SK-N-MC (cell line): ENCODE data around the gene GPR137C.
A peak's percentile ranks its signal among the peaks of the same experiment; 100 is the strongest.
"Not testable (repeated sequence)": the region's sequence is repeated elsewhere in the genome, so short reads cannot be mapped to it uniquely, and the experiment has no call there.

Experiments
- DNase-seq: peaks from one replicate; pipeline ENCODE4 v3.0.0-alpha.2; 2011; ENCODE audit warnings: low read depth, low spot score
- H3K27ac ChIP-seq: fragments of 200-600 bp; sonication (generic); 2 replicates; pipeline ENCODE4 v1.5.1; 2016; ENCODE audit warnings: mixed run types
- H3K36me3 ChIP-seq: fragments of 200-600 bp; sonication (generic); 2 replicates; pipeline ENCODE4 v1.6.1; 2017; ENCODE audit warnings: antibody characterized with exemption, low read length, mixed read lengths; ENCODE audit not compliant: insufficient read depth
- H3K4me3 ChIP-seq: fragments of 200-600 bp; sonication (generic); 2 replicates; pipeline ENCODE4 v1.5.1; 2016
- H3K9ac ChIP-seq: fragments of 200-600 bp; sonication (generic); 2 replicates; pipeline ENCODE4 v1.8.0; 2017; ENCODE audit warnings: mixed run types, mixed read lengths; ENCODE audit not compliant: insufficient read length
- H3K9me3 ChIP-seq: fragments of 200-600 bp; sonication (generic); 2 replicates; pipeline ENCODE4 v1.6.1; 2017; ENCODE audit warnings: low read depth, mild to moderate bottlenecking, antibody characterized with exemption, low read length, moderate library complexity, mixed read lengths
- EZH2 ChIP-seq: fragments of 200-600 bp; sonication (generic); IDR thresholded peaks from one replicate; pipeline ENCODE4 v1.6.1; 2017; ENCODE audit warnings: antibody characterized with exemption
- FOXP2 ChIP-seq: optimal IDR thresholded peaks from 2 replicates; pipeline ENCODE3; 2011; ENCODE audit warnings: mild to moderate bottlenecking, moderate library complexity; ENCODE audit not compliant: insufficient read depth; ENCODE audit errors: extremely low read length, control extremely low read depth
- POLR2AphosphoS5 ChIP-seq: IDR thresholded peaks from 2 replicates; pipeline ENCODE4 v1.6.1; 2012; ENCODE audit warnings: mild to moderate bottlenecking, low read depth, low read length, borderline replicate concordance

GPR137C gene

DNA sequence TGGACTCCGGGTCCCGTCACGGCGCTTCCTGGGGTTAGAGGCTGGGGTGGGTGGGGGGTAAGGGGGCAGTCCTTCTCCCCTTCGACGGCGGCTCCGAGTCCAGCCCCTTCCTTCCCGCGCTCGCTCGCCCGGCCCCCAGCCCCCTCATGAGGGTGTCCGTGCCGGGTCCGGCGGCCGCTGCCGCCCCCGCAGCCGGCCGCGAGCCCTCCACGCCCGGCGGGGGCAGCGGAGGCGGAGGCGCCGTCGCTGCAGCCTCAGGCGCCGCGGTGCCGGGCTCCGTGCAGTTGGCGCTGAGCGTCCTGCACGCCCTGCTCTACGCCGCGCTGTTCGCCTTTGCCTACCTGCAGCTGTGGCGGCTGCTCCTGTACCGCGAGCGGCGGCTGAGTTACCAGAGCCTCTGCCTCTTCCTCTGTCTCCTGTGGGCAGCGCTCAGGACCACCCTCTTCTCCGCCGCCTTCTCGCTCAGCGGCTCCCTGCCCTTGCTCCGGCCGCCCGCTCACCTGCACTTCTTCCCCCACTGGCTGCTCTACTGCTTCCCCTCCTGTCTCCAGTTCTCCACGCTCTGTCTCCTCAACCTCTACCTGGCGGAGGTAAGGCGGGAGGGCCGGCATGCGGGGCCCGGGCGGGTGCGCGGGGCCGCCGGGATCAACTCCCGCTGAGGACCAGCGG is 500 bp downstream of the GPR137C start:
- Histone ChIP-seq H3K36me3 (no peaks in the 10 kb centered on the region), H3K27ac (no peak overlapping the region), H3K9me3 (no peaks in the 10 kb centered on the region), H3K4me3 (peak overlapping the region; percentile 98), H3K9ac (peak overlapping the region; percentile 73)
- TF ChIP-seq EZH2 (no peak), POLR2AphosphoS5 (no peak)
- DNase-seq = no peak

DNA sequence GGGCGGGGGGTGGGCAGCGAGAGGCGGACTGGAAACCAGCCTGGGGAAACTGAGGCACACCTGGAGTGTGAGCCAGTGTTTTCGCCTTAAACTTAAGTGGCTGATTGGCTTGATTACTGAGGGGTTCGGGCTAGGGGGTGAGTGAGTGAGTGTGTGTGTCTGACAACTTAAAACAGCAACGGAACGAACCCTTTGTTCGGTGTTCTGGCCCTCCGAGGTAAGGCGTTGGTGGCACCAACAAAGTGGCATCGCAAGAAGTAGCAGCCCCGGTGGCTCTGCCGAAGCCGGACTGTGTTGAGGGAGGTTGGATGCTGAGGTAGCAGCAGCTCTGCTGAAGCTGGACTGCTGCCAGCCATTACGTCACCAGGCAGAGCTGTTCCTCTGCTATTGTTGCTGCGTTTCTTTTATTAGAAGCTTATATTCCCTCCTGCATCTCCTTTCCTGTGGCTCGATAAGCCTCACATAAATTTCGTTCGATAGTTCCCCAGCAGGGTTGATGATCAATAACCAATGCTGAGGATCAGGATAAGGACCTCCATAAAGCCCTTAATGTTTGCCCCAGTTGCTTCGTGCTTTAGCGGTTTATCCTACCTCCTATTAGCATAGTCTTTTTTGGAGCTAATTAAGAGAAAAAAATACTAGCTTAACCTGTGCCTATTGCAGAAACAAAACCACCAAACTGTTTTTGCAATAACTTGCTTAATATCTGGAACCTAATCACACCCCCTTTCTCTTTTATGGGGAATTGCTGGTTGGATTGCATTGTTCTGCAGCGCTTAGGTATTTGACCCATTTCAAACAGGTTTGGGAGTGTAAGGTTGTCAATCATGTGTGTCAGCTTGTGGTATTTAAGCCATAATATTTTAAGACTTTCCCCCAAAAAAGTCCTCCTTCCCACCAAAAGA is 1.3 kb downstream of the GPR137C start:
- H3K9me3 ChIP-seq = no peaks in the 10 kb centered on the region
- H3K4me3 ChIP-seq = peak overlapping the region; percentile 98
- H3K27ac ChIP-seq = no peak overlapping the region
- peak; percentile 72 for DNase-seq
- no peak for TF ChIP-seq FOXP2
- TF ChIP-seq EZH2 = no peak
- TF ChIP-seq POLR2AphosphoS5 = no peak
- no peaks in the 10 kb centered on the region for H3K36me3 ChIP-seq
- H3K9ac ChIP-seq = peak overlapping the region; percentile 73

DNA sequence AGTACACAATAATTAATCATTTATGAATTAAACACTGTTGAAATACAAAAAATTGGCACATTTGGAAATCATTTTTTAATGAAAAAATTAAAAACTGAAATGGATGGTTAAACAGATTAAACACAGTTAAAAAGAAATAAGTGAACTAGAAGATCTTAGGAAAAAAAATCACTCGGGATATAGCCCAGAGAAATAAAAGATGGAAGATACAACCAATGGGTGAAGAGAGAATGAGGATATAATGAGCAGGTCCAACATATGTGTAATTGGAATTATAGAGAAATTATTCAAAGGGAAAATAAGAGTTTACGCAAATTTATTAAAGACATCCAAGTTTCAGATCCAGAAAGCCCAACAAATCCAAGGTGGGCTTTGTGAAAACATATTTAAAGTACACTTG is 6.1 kb downstream of the GPR137C start:
- no peak overlapping the region for H3K27ac ChIP-seq
- no peak for DNase-seq
- H3K9me3 ChIP-seq = no peaks in the 10 kb centered on the region
- no peak for TF ChIP-seq FOXP2
- TF ChIP-seq POLR2AphosphoS5 = no peak
- no peak for TF ChIP-seq EZH2
- no peaks in the 10 kb centered on the region for H3K36me3 ChIP-seq
- H3K4me3 ChIP-seq = no peak overlapping the region
- no peak overlapping the region for H3K9ac ChIP-seq

DNA sequence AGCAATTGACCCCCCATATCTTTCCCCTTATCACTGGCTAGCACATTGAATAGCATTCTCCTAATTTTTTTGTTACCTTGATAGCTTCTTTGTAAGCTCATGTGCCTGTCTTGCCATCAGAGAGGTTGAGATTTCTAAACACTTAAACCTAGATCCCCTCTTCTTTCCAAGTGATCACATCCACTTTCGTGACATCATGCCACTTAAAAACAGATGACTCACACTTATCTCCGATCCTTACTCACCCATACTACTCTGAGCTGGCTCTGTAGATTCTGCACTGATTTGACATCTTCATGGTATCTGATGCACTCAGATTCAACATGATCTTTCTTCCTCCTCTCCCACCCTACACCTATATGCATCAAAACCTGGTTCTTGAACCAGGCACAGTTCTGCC is 10.5 kb downstream of the GPR137C start:
- Histone ChIP-seq H3K27ac (no peak overlapping the region), H3K4me3 (no peak overlapping the region), H3K9ac (no peak overlapping the region), H3K36me3 (no peaks in the 10 kb centered on the region), H3K9me3 (no peaks in the 10 kb centered on the region)
- TF ChIP-seq POLR2AphosphoS5 = no peak
- no peak for TF ChIP-seq FOXP2
- no peak for TF ChIP-seq EZH2
- DNase-seq = no peak

DNA sequence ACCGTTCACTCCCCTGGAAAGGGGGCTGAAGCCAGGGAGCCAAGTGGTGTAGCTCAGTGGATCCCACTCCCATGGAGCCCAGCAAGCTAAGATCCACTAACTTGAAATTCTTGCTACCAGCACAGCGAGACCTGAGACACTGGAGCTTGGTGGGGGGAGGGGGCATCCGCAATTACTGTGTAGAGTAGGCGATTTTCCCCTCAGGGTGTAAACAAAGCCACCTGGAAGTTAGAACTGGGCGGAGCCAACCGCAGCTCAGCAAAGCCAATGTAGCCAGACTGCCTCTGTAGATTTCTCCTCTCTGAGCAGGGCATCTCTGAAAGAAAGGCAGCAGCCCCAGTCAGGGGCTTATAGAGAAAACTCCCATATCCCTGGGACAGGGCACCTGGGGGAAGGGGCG is 15.8 kb downstream of the GPR137C start:
- H3K27ac ChIP-seq, H3K9ac ChIP-seq, DNase-seq, H3K36me3 ChIP-seq, H3K9me3 ChIP-seq, H3K4me3 ChIP-seq: not testable (repeated sequence)

DNA sequence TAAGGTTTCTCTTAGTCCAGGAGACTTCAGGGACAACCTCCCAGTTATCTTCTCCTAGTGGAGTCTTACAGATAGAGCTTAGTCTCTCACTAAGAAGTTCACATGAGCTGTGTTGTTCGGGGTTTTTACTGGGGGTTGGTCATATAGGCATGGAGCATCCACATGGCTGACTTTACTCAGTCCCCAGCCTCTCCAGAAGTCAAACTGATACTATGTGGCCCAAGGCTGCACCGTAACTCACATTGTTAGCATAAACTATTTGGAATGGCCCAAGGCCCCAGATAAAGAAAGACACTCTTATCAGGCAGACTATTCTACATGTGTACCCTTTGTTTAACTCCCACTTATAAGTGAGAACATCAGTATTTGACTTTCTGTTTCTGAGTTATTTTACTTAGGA is 23.2 kb downstream of the GPR137C start:
- Histone ChIP-seq H3K27ac (no peak overlapping the region), H3K4me3 (no peak overlapping the region), H3K9ac (no peak overlapping the region), H3K36me3 (no peaks in the 10 kb centered on the region), H3K9me3 (no peaks in the 10 kb centered on the region)
- no peak for TF ChIP-seq EZH2
- TF ChIP-seq POLR2AphosphoS5 = no peak
- TF ChIP-seq FOXP2 = no peak
- no peak for DNase-seq

DNA sequence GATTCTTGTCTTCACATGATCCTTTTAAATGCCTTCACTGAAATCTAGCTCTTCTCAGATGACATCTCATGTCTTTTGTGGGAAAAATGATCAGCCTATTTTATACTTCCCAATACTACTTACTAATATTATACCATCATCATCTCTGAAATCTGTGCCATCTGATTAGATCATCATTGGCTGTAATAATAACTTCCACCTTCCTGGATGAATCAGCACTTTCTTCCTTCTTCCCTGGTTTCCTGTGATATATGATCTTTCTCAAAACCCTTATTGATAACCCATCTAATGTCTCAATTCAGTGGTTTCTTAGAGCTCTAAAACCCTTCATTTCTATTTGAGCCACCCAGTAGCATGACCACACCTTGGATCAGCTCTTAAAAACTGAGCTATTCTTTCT is 30.9 kb downstream of the GPR137C start:
- H3K9me3 ChIP-seq = no peaks in the 10 kb centered on the region
- no peak overlapping the region for H3K4me3 ChIP-seq
- no peak overlapping the region for H3K27ac ChIP-seq
- no peak for DNase-seq
- no peak for TF ChIP-seq POLR2AphosphoS5
- no peak for TF ChIP-seq FOXP2
- no peak for TF ChIP-seq EZH2
- no peak overlapping the region for H3K9ac ChIP-seq
- H3K36me3 ChIP-seq = no peaks in the 10 kb centered on the region

DNA sequence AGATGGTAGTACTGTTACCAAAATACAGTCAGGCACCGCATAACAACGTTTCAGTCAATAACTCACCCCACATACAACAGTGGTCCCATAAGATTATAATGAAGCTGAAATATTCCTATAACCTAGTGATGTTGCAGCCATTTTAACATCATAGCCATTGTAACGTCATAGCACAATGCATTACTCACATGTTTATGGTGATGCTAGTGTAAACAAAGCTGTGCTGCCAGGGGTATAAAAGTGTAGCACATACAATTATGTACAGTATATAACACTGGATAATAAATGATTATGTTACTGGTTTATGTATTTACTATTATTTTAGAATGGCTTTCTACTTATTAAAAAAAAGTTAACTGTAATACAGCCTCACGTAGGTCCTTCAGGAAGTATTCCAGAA is 37.0 kb downstream of the GPR137C start:
- H3K9ac ChIP-seq = no peak overlapping the region
- DNase-seq = no peak
- no peaks in the 10 kb centered on the region for H3K36me3 ChIP-seq
- H3K27ac ChIP-seq = no peak overlapping the region
- H3K4me3 ChIP-seq = no peak overlapping the region
- H3K9me3 ChIP-seq = no peaks in the 10 kb centered on the region
- TF ChIP-seq POLR2AphosphoS5 (no peak), FOXP2 (no peak)

DNA sequence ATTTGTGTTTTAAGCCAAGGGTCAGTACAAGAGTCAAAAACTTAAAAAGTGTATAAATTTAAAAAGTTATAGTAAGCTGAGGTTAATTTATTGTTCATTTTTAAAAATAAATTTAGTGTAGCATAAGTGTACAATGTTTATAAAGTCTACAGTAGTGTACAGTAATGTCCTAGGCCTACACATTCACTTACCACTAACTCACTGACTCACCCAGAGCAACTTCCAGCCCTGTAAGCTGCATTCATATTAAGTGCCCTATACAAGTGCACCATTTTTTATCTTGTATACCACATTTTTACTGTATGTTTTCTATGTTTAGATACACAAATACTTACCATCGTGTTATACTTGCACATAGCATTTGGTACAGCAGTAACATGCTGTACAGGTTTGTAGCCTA is 37.7 kb downstream of the GPR137C start:
- H3K27ac ChIP-seq = no peak overlapping the region
- H3K9ac ChIP-seq = no peak overlapping the region
- H3K4me3 ChIP-seq = no peak overlapping the region
- H3K36me3 ChIP-seq = no peaks in the 10 kb centered on the region
- H3K9me3 ChIP-seq = no peaks in the 10 kb centered on the region
- TF ChIP-seq EZH2 = no peak
- TF ChIP-seq POLR2AphosphoS5 = no peak
- TF ChIP-seq FOXP2 = no peak
- DNase-seq = no peak
